ENCODE results near the gene LAYN.

DNA sequence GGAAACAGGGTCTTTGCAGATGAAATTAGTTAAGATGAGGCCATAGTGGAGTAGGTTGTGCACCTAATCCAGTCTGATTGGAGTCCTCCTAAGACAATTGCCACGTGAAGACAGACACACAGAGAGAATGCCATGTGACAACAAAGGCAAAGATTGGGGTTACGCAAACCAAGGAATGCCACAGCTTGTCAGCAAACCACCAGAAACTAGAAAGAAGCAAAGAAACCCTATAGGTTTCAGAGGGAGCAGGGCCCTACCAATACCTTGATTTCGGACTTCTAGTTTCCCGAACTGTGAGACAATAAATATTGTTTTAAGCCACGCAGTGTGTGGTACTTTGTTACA lies 8.2 kb upstream of the LAYN start:
- TF ChIP-seq, protein P1, sequence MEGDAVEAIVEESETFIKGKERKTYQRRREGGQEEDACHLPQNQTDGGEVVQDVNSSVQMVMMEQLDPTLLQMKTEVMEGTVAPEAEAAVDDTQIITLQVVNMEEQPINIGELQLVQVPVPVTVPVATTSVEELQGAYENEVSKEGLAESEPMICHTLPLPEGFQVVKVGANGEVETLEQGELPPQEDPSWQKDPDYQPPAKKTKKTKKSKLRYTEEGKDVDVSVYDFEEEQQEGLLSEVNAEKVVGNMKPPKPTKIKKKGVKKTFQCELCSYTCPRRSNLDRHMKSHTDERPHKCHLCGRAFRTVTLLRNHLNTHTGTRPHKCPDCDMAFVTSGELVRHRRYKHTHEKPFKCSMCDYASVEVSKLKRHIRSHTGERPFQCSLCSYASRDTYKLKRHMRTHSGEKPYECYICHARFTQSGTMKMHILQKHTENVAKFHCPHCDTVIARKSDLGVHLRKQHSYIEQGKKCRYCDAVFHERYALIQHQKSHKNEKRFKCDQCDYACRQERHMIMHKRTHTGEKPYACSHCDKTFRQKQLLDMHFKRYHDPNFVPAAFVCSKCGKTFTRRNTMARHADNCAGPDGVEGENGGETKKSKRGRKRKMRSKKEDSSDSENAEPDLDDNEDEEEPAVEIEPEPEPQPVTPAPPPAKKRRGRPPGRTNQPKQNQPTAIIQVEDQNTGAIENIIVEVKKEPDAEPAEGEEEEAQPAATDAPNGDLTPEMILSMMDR (IDR thresholded peaks at IDR 0.05): no peak
- TF ChIP-seq POLR2A (IDR thresholded peaks at IDR 0.05): no peak

Measured in body of pancreas (tissue), 4 donors.